RKO (cell line): ENCODE results near the gene SLC12A9.
"Not testable (repeated sequence)": the region's sequence is repeated elsewhere in the genome, so short reads cannot be mapped to it uniquely, and the experiment has no call there.

ENCODE experiments used
- DNase-seq: peaks from one replicate; pipeline ENCODE4 v3.0.0-alpha.2; 2016; ENCODE audit warnings: low spot score

Gene SLC12A9

DNA sequence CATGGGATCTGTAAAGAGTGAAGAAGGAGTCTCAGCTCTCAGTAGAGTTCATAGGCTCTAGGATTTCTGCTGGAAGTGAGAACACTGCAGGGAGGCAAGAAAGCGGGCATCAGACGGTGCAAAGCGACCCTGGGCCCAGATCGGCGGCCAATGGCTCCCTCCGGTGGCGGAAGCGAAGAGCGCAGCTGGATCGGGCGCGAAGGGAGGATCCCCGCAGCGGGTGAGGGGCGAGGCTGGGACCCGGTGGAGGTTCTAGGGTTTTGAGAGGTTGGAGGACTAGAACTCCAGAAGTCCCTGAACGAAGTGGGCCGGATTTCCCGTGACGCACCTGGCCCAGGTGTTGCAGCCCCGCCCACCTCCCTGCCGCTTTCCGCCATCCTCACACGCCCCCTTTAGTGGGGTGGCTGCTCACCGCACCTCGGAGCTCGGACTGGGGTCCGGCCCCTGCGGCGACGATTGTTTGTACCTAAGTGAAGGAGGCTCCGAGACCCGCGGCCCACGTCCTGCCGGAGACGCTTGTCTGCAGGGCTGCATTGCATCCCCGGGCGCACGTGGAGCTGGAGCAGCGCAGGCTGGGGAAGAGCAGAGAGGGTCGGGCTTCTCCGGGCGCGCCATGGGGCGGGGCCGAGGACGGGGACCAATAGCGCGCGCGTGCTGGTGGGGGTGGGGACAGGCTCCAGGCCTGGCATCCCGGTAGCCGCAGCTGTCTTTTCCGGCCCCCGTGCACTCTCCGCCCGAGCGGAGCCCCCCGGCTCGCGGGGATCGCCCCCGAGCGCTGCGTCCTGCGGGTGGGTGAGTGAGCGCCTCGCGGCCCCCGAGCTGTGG is at the start of gene SLC12A9:
Gene SLC12A9, plus strand, starts transcription at position 666 of the 825 bp plus-strand sequence. CDS start 1,485 bp downstream, outside the sequence.
- peak; percentile 95 for DNase-seq

- no peak for DNase-seq
Observed at GRCh38 chr7:100802951-100803350, 49.6 kb upstream of the SLC12A9 start.

DNA sequence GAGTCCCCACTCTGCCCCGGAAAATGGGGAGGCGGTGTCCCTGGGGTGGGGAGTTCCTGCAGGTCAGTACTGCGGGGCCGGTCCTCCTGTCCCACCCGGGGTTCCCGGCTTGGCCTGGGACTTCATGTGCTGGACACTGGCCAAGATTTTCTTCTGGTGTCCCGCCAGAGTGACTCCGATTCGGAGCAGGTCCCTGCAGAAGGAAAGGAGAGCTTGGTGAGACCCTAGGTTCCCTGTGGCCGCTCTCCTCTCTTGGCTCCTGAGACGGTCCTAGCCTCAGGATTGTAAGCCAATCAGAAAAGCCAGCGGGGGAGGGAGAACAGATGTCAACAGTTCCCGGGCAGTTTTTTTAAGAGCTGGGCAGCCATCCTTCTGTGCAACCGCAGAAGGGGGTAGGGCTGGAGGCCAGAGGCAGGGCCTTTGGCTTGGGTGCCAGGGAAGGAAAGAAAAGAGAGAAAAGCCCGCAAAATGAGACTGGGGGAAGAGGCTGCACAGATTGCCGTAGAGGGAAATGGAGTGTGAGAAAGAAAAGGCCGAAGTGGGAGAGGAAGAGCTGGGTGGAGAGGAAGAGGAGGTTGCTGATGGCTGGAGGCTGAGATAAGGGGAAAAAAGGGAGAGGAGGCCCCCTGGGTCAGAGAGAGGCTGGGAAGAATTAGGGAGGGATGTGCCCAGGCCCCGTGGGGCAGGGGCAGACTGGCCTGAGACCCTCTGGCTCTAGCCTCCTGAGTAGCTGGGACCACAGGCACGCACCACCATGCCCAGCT is 48.9 kb upstream of the SLC12A9 start:
- DNase-seq: no peak

DNA sequence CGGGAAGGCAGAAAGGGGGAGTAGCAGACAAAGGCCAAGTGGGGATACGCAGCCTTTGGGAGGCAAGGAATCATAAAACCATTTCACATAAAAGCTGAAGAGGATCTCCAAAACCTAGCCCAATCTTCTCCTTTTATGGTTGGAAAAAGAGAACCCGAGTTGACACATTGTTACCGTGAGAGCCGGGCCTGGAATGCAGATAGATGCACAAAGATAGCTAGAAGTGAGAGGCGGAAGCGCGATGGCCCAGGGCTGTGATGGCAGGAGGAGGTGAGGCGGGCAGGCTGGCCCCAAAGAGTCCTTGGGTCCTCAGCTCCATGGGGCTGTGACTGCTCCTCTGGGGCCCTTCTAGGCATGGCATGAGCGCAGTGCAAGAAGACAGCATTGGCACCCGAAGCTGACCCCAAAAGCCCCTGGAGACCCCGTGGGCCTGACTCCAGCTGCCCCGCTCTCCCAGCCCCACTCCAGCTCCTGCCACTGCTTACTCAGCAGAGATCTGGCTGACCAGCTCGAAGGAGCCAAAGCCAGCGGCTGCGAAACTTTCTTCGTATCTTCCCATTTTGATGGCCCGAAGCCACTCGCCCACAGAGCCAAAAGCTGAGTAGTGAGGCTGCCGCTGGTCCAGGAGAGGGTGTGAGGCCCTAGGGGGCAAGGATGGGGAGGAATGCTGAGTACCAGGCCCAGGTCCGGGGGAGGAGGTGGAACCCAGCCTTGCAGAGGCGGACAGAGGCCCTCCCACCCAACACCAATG is 47.7 kb upstream of the SLC12A9 start:
- no peak for DNase-seq

DNA sequence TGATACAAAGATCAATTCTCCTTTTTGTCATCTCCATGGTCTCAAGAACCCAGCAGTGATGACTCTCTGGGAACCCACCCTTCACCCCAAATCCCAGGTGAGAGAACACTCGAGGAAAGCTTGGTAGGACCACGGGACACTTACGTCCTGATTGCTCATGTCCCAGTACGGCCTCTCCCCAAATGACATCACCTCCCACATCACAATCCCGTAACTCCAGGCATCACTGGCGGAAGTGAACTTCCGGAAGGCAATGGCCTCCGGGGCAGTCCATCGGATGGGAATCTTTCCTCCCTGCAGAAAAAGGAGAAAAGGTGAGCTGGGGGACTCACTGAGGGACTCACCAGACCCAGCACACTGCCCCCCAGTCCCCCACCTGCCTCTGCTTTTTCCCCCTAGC is 46.2 kb upstream of the SLC12A9 start:
- DNase-seq: no peak

- DNase-seq: not testable (repeated sequence)
Observed at GRCh38 chr7:100806883-100807282, 45.6 kb upstream of the SLC12A9 start.

DNA sequence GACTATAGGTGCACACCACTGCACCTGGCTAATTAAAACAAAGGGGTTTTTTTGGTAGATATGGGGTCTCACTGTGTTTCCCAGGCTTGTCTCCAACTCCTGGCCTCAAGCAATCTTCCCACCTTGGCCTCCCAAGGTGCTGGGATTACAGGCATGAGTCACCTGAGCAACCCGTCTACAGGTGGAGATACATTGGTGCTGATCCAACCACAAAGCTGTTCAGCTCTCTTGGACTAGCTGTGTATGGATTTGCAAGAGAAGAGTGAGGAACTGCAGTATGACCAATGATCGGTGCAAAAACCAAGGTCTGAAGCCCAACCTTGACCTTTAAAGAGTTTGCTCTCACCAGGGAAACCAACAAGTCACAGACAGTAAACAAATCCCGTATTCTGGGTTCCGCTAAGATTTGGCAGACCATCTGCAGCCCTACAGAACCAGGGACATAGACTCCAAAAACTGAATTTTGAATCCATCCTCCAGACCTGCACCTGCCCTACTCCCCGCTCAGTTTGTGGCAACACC is 44.1 kb upstream of the SLC12A9 start:
- DNase-seq: no peak

DNA sequence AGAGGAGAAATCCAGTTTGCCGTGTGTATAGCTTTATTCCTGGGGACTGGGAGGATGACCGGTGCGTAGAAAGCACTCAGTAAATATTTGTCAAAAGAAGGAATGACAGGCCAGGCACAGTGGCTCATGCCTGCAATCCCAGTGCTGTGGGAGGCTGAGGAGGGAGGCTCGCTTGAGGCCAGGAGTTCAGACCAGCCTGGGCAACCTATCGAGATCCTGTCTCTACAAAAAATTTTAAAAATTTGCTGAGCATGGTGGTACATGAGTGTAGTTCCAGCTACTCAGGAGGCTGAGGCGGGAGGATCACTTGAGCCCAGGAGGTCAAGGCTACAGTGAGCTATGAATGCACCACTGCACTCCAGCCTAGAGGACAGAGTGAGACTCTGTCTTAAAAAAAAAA is 41.0 kb upstream of the SLC12A9 start:
- DNase-seq: no peak

GRCh38 chr7:100812729-100813128 is 39.8 kb upstream of the SLC12A9 start:
- DNase-seq: no peak

DNA sequence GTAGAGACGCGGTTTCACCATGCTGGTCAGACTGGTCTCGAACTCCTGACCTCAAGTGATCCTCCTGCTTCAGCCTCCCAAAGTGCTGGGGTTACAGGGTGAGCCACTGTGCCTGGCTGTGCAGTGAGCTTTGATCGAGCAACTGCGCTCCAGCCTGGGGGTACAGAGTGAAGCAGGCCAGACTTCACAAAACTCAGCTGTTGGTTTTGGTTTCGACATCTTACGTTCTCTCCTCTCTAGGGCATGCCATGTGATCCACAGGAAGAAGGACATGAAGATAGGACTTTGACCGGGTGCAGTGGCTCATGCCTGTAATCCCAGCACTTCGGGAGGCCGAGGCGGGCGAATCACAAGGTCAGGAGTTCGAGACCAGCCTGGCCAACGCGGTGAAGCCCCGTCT is 36.0 kb upstream of the SLC12A9 start:
- DNase-seq: not testable (repeated sequence)

- no peak for DNase-seq
Observed at GRCh38 chr7:100817097-100817496, 35.4 kb upstream of the SLC12A9 start.

DNA sequence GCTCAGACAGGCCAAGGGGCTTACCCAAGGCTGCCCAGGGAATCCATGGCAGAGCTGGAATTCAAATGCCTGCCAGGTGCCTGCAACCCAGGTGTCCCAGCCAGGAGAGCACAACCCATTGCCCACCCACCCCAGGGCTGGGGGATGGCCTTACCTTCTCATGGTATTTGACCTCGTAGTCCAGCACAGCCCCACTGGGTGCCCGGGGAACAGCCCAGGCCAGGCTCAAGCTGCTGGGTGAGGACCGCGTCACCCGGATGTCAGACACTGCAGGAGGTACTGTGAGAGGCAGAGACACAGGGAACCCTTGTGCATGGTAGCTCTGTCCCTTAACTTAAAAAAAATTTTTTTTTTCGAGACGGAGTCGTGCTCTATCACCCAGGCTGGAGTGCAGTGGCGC is 34.1 kb upstream of the SLC12A9 start:
- DNase-seq: no peak

- DNase-seq: no peak
Observed at GRCh38 chr7:100818825-100819224, 33.7 kb upstream of the SLC12A9 start.

- no peak for DNase-seq
Observed at GRCh38 chr7:100819586-100819985, 32.9 kb upstream of the SLC12A9 start.

GRCh38 chr7:100822236-100823139 is 30.0 kb upstream of the SLC12A9 start:
- no peak for DNase-seq

GRCh38 chr7:100823140-100823525 is 29.4 kb upstream of the SLC12A9 start:
- DNase-seq: no peak

DNA sequence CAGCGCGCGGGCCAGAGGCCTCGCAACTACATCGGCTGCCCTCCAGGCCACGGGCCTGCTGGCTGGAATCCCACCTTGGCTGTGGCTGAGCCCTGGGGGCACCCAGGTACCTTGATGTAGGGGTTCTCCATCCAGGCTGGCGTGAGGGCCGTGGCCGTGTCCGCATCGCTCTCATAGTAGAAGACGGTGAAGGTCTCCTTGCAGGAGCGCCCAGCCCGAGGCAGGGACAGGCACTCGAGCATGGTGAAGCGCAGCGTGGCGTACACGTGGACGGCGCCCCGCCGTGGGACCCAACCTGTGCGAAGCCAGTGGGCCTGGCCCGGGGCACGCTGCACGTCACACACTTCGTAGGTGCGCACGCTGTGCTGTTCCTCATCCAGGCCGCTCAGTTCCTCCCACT is 29.0 kb upstream of the SLC12A9 start:
- no peak for DNase-seq

GRCh38 chr7:100824499-100825214 is 27.9 kb upstream of the SLC12A9 start:
- no peak for DNase-seq

DNA sequence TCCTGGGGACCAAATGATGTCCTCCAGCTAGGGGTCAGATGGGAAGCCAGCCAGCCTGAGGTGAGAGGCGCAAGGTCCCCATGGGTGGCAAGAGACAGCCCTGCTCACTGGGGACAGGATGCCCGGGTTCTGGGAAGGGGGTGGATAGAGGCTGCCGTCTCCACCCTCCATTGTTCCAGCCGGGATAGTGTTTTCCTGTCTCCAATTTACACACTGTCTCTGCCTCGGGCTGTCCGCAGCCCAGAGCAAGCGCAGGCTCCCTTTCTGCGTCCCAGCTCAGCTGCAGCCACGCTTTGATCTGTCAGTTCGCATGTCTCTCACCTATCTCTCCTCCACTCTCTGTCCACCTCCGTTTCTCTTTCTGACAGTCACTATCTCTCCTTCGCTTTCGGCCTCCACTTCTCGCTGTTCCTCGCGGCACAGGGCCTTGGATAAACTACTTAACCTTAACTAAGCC is 27.3 kb upstream of the SLC12A9 start:
- DNase-seq: no peak

- peak; percentile 84 for DNase-seq
Observed at GRCh38 chr7:100825751-100826513, 26.6 kb upstream of the SLC12A9 start.
